GM12892 (cell line): ENCODE measurements around the gene SLC52A3.

Experiments used
- POLR2A ChIP-seq: IDR thresholded peaks from 2 replicates; pipeline ENCODE4 v1.6.1; 2011; ENCODE audit warnings: low read depth, low read length, control low read depth
- POLR2AphosphoS5 ChIP-seq: IDR thresholded peaks from 2 replicates; pipeline ENCODE4 v1.6.1; 2011; ENCODE audit warnings: low read depth, low read length, control low read depth
- TAF1 ChIP-seq: IDR thresholded peaks from 2 replicates; pipeline ENCODE4 v1.6.1; 2011; ENCODE audit warnings: low read depth, mild to moderate bottlenecking, control low read depth, low read length, borderline replicate concordance

DNA sequence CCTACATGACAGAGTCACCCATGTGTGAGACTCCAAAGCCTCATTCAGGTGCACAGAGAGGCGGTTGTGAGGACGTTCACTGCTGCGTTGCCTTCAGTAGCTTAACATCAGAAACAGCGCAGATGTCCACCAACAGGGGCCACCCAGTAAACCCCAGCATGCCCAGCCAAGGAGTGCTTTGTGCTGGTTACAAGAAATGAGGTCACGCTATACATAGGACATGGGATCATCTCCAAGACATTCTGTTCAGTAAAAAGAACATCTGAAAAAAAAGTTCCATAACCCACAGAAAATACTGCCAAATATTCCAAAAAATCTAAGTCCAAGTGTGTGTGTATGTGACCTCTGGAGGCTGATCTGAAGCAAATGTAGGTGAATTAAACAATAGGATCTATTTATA is 16.0 kb downstream of the SLC52A3 start:
- no peak for TF ChIP-seq POLR2A
- TF ChIP-seq TAF1: no peak
- no peak for TF ChIP-seq POLR2AphosphoS5
